Ascending aorta (tissue), 2 donors: ENCODE measurements around the gene RGS7. TPM values are rescaled to one million over a fixed set of nuclear protein-coding genes. Genes with fewer than 3 reads are reported as not detected.

ENCODE experiments used
- DNase-seq, 2 donors: peaks; one replicate each; pipeline ENCODE4 v3.0.0-alpha.2; 2019; ENCODE audit warnings: low spot score in 2 of 2
- H3K27ac ChIP-seq, 2 donors: fragments of 200-600 bp; sonication (generic); one replicate each; pipeline ENCODE4 v1.5.1; 2016 to 2017; ENCODE audit warnings: mild to moderate bottlenecking in 1 of 2
- H3K27me3 ChIP-seq: fragments of 200-600 bp; sonication (generic); one replicate; pipeline ENCODE4 v1.5.1; 2017
- H3K36me3 ChIP-seq, 2 donors: fragments of 200-600 bp; sonication (generic); one replicate each; pipeline ENCODE4 v1.5.1; 2016
- H3K4me1 ChIP-seq, 2 donors: fragments of 200-600 bp; sonication (generic); one replicate each; pipeline ENCODE4 v1.5.1; 2016 to 2017; ENCODE audit warnings: mild to moderate bottlenecking in 1 of 2
- H3K4me3 ChIP-seq, 2 donors: fragments of 200-600 bp; sonication (generic); one replicate each; pipeline ENCODE4 v1.5.1; 2016 to 2017; ENCODE audit warnings: mild to moderate bottlenecking in 1 of 2
- H3K9me3 ChIP-seq, 2 donors: fragments of 200-600 bp; sonication (generic); one replicate each; pipeline ENCODE4 v1.5.1; 2016
- CTCF ChIP-seq, 3 experiments: fragments of 200-600 bp in 2 of 3; fragments of 450-650 bp in 1 of 3; sonication (generic) in 2 of 3; IDR thresholded peaks; one replicate each; pipeline ENCODE4 v1.5.1; 2016 to 2019; ENCODE audit warnings: antibody characterized with exemption in 3 of 3, mild to moderate bottlenecking in 1 of 3, moderate library complexity in 1 of 3
- intact Hi-C: fragments of 100-400 bp; cut with DNase I; formaldehyde crosslinking; loops from one replicate; pipeline ENCODE4 v1.15.1; 2023
- total RNA-seq: library from RNA; depleted of rRNA; stranded (reverse); fragments of >200 nt; gene quantifications from one replicate; pipeline ENCODE4 v1.1.0, GENCODE V29; 2016

RGS7 gene
- total RNA-seq, 1 donor from 2014 or later: not detected

GRCh38 chr1:241240069-241240468 is 116.9 kb downstream of the RGS7 start:
- TF ChIP-seq CTCF (IDR thresholded peaks at IDR 0.05): no peak
- H3K4me3 ChIP-seq: no peak overlapping the region
- no peaks in the 10 kb centered on the region for H3K36me3 ChIP-seq
- H3K4me1 ChIP-seq: no peaks in the 10 kb centered on the region
- intact Hi-C loops: no loop called here
- no peak overlapping the region for H3K27ac ChIP-seq
- H3K9me3 ChIP-seq: no peaks in the 10 kb centered on the region
- no peak for DNase-seq
- H3K27me3 ChIP-seq: no peaks in the 10 kb centered on the region

DNA sequence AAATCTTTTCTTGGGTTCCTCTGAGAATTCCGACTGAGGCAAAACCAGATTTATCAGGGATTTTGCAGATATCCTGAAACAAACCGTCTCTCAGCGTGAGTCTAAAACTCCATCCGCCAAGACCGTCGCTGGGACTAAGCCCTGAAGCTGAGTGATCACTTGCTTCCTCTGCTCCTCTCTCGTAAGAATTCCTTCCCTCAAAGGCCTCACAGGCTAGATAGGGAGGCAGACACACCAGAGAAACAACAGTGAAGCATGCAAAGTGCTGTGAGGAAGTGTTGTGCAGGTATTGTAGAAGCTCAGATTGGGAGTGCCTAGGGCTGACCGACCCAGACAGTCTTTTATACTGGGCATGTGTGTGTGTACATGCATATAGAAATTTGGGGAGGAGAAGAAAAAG is 119.1 kb downstream of the RGS7 start:
- TF ChIP-seq CTCF (IDR thresholded peaks at IDR 0.05): no peak
- no peak overlapping the region for H3K4me3 ChIP-seq
- DNase-seq: no peak
- no peaks in the 10 kb centered on the region for H3K4me1 ChIP-seq
- no peaks in the 10 kb centered on the region for H3K9me3 ChIP-seq
- H3K27ac ChIP-seq: no peak overlapping the region
- intact Hi-C loops: no loop called here
- no peaks in the 10 kb centered on the region for H3K36me3 ChIP-seq
- no peaks in the 10 kb centered on the region for H3K27me3 ChIP-seq

DNA sequence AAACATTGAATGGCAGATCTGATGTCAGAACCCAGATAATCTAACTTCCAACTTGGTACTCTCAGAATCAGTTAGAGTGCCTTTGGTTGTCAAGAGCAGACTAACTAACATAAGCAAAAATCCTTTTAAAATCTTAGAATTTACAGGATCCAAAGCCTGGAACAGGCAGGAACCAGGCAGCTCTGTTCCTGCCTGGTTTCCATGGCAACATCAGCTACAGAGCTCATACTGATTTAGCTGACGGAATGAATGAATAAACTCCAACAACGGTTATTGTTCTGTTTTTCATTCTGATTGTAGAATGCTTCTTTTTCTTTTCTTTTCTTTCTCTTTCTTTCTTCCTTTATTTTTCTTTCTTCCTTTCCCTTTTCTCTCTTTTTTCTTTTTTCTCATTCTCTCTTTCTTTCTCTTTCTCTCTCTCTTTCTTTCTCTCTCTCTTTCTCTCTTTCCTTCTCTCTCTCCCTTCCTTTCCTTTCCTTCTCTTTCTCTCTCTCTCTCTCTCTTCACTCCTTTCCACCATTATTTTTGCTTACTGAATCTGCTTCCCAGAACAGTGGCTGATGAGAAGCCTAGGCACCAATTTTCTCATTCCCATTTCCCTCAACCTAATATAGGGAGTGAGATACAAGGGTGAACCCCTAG is 121.6 kb downstream of the RGS7 start:
- intact Hi-C loops: no loop called here
- H3K27me3 ChIP-seq: no peaks in the 10 kb centered on the region
- DNase-seq: no peak
- no peak overlapping the region for H3K4me3 ChIP-seq
- H3K9me3 ChIP-seq: no peaks in the 10 kb centered on the region
- TF ChIP-seq CTCF (IDR thresholded peaks at IDR 0.05): no peak
- no peaks in the 10 kb centered on the region for H3K4me1 ChIP-seq
- no peak overlapping the region for H3K27ac ChIP-seq
- H3K36me3 ChIP-seq: no peaks in the 10 kb centered on the region

GRCh38 chr1:241229711-241230110 is 127.3 kb downstream of the RGS7 start:
- H3K36me3 ChIP-seq: no peaks in the 10 kb centered on the region
- no peak overlapping the region for H3K4me3 ChIP-seq
- DNase-seq: no peak
- no peaks in the 10 kb centered on the region for H3K9me3 ChIP-seq
- no peaks in the 10 kb centered on the region for H3K4me1 ChIP-seq
- intact Hi-C loops: no loop called here
- no peak overlapping the region for H3K27ac ChIP-seq
- H3K27me3 ChIP-seq: no peaks in the 10 kb centered on the region
- no peak for TF ChIP-seq CTCF (IDR thresholded peaks at IDR 0.05)

- no peaks in the 10 kb centered on the region for H3K9me3 ChIP-seq
- no peaks in the 10 kb centered on the region for H3K27me3 ChIP-seq
- H3K4me3 ChIP-seq: no peak overlapping the region
- intact Hi-C loops: no loop called here
- H3K4me1 ChIP-seq: no peaks in the 10 kb centered on the region
- no peak for DNase-seq
- no peak overlapping the region for H3K27ac ChIP-seq
- no peak for TF ChIP-seq CTCF (IDR thresholded peaks at IDR 0.05)
- no peaks in the 10 kb centered on the region for H3K36me3 ChIP-seq
Measured at GRCh38 chr1:241229216-241229615, 127.8 kb downstream of the RGS7 start.

DNA sequence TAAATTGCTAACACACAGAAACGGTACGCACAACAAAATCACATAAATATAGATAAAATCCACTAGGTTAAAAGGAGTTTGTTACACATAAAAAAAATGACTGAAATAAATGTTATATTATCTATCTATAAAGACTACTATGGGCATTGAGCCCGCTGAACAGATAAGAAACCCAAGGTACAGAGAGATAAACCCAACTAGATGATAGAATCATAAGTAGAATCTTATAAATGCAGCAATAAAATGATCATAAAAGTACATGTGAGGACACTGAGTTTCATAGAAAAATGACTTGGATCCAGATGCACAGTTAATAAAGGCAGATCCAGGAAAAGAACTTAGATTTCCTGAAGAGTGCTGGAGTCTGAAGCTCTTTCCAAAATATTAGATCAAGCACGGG is 128.7 kb downstream of the RGS7 start:
- DNase-seq: no peak
- no peak for TF ChIP-seq CTCF (IDR thresholded peaks at IDR 0.05)
- H3K27me3 ChIP-seq: no peaks in the 10 kb centered on the region
- H3K9me3 ChIP-seq: no peaks in the 10 kb centered on the region
- intact Hi-C loops: no loop called here
- no peak overlapping the region for H3K27ac ChIP-seq
- H3K4me3 ChIP-seq: no peak overlapping the region
- H3K36me3 ChIP-seq: no peaks in the 10 kb centered on the region
- H3K4me1 ChIP-seq: no peaks in the 10 kb centered on the region
